GM23338 (cell line): ENCODE results near the gene RRP1. TPM values are rescaled to one million over a fixed set of nuclear protein-coding genes. Genes with fewer than 3 reads are reported as not detected.

Source experiments
- ATAC-seq: fragments of 200-7000 bp; cut with Tn5 transposase; 3 replicates; pipeline ENCODE4 v1.9.1; 2020
- DNase-seq: peaks from one replicate; pipeline ENCODE4 v3.0.0-alpha.2; 2015; ENCODE audit warnings: low spot score
- H2AFZ ChIP-seq: fragments of 200-600 bp; sonication (generic); 2 replicates; pipeline ENCODE4 v1.8.0; 2016; ENCODE audit warnings: antibody characterized with exemption, mild to moderate bottlenecking, moderate library complexity
- H3F3A ChIP-seq: fragments of 200-600 bp; sonication (generic); replicated peaks from 2 replicates; pipeline ENCODE4 v1.8.0; 2017; ENCODE audit warnings: antibody characterized with exemption, mixed run types, low read depth
- H3K27ac ChIP-seq: fragments of 200-600 bp; sonication (generic); 2 replicates; pipeline ENCODE4 v1.6.1; 2016; ENCODE audit warnings: low read depth
- H3K27me3 ChIP-seq: fragments of 200-600 bp; sonication (generic); 2 replicates; pipeline ENCODE4 v1.8.0; 2016; ENCODE audit warnings: mild to moderate bottlenecking, mixed run types, moderate library complexity; ENCODE audit not compliant: insufficient read depth
- H3K36me3 ChIP-seq: fragments of 200-600 bp; sonication (generic); 2 replicates; pipeline ENCODE4 v1.8.0; 2016; ENCODE audit warnings: mild to moderate bottlenecking; ENCODE audit not compliant: insufficient read depth
- H3K4me1 ChIP-seq: fragments of 200-600 bp; sonication (generic); 2 replicates; pipeline ENCODE4 v1.8.0; 2016; ENCODE audit warnings: mild to moderate bottlenecking, moderate library complexity; ENCODE audit not compliant: insufficient read depth
- H3K4me2 ChIP-seq: fragments of 200-600 bp; sonication (generic); 2 replicates; pipeline ENCODE4 v1.7.1; 2017; ENCODE audit warnings: mixed run types
- H3K4me3 ChIP-seq: fragments of 200-600 bp; sonication (generic); 2 replicates; pipeline ENCODE4 v1.6.1; 2016; ENCODE audit warnings: mixed run types
- H3K79me2 ChIP-seq: fragments of 200-600 bp; sonication (generic); replicated peaks from 2 replicates; pipeline ENCODE4 v1.8.0; 2017; ENCODE audit warnings: mild to moderate bottlenecking; ENCODE audit not compliant: insufficient read depth
- H3K9me2 ChIP-seq: fragments of 200-600 bp; sonication (generic); 2 replicates; pipeline ENCODE4 v1.8.0; 2017; ENCODE audit not compliant: insufficient read depth
- H4K20me1 ChIP-seq: fragments of 200-600 bp; sonication (generic); replicated peaks from 2 replicates; pipeline ENCODE4 v1.8.0; 2017; ENCODE audit warnings: mild to moderate bottlenecking; ENCODE audit not compliant: insufficient read depth
- H3K27ac Mint-ChIP-seq: 2 replicates; pipeline ENCODE4 v1.8.0; 2020; ENCODE audit warnings: inconsistent platforms, mild to moderate bottlenecking, moderate library complexity, mixed read lengths
- H3K27me3 Mint-ChIP-seq: 3 replicates; pipeline ENCODE4 v1.8.0; 2022; ENCODE audit warnings: low read depth, mild to moderate bottlenecking, moderate library complexity, mixed read lengths, inconsistent platforms; ENCODE audit not compliant: insufficient read depth, poor library complexity
- H3K36me3 Mint-ChIP-seq: 3 replicates; pipeline ENCODE4 v1.8.0; 2021; ENCODE audit warnings: low read depth, mild to moderate bottlenecking, inconsistent platforms, moderate library complexity, mixed read lengths
- H3K4me1 Mint-ChIP-seq: 3 replicates; pipeline ENCODE4 v1.8.0; 2020; ENCODE audit warnings: mild to moderate bottlenecking, inconsistent platforms, mixed read lengths
- H3K4me3 Mint-ChIP-seq: 3 replicates; pipeline ENCODE4 v1.8.0; 2021; ENCODE audit warnings: moderate library complexity, mild to moderate bottlenecking, inconsistent platforms, mixed read lengths
- H3K9me3 Mint-ChIP-seq: 3 replicates; pipeline ENCODE4 v1.8.0; 2020; ENCODE audit warnings: moderate library complexity, mild to moderate bottlenecking, inconsistent platforms, mixed read lengths
- CREB1 ChIP-seq: fragments of 250-450 bp; sonication (Bioruptor Pico); IDR thresholded peaks from 2 replicates; pipeline ENCODE4 v1.5.0; 2020; ENCODE audit warnings: low read depth, mild to moderate bottlenecking, moderate library complexity
- CTCF ChIP-seq, 2 experiments: fragments of 200-600 bp in 1 of 2; sonication (generic) in 1 of 2; conservative IDR thresholded peaks; 2 replicates each; pipeline versions ENCODE4 v1.5.1 to v1.6.1; 2016 to 2017; ENCODE audit warnings: antibody characterized with exemption in 2 of 2, low read depth in 2 of 2, mild to moderate bottlenecking in 2 of 2, moderate library complexity in 1 of 2
- ETS1 ChIP-seq: IDR thresholded peaks from 2 replicates; pipeline ENCODE4 v1.6.1; 2016; ENCODE audit warnings: antibody characterized with exemption
- EZH2phosphoT487 ChIP-seq: fragments of 200-600 bp; sonication (generic); IDR thresholded peaks from one replicate; pipeline ENCODE4 v1.8.1; 2018; ENCODE audit warnings: antibody characterized with exemption; ENCODE audit not compliant: unreplicated experiment
- JUNB ChIP-seq: IDR thresholded peaks from one replicate; pipeline ENCODE4 v1.6.1; 2016; ENCODE audit warnings: antibody characterized with exemption; ENCODE audit not compliant: unreplicated experiment
- POLR2AphosphoS5 ChIP-seq: IDR thresholded peaks from 2 replicates; pipeline ENCODE4 v1.6.1; 2016; ENCODE audit warnings: antibody characterized with exemption, low read depth
- STAT1 ChIP-seq: IDR thresholded peaks from one replicate; pipeline ENCODE4 v1.6.1; 2016; ENCODE audit warnings: antibody characterized with exemption; ENCODE audit not compliant: unreplicated experiment
- ZNF114 ChIP-seq: fragments of 250-450 bp; sonication (Bioruptor Pico); IDR thresholded peaks from 2 replicates; pipeline ENCODE4 v1.5.0; 2020; ENCODE audit warnings: mild to moderate bottlenecking, moderate library complexity
- ZNF331 ChIP-seq: fragments of 250-450 bp; sonication (Bioruptor Pico); IDR thresholded peaks from 2 replicates; pipeline ENCODE4 v1.5.0; 2020; ENCODE audit warnings: low read depth, mild to moderate bottlenecking, moderate library complexity
- polyA plus RNA-seq: library from polyadenylated mRNA; unstranded; fragments of >200 nt; fragmentation: Nextera tagmentation; extraction: Ambion mirVana; gene quantifications from 2 replicates; pipeline ENCODE4 v1.2.1, GENCODE V29; 2016
- total RNA-seq: library from RNA; depleted of rRNA; stranded (reverse); fragments of >200 nt; shearing (Covaris generic); gene quantifications from 2 replicates; pipeline ENCODE4 v1.2.3, GENCODE V29; 2014

The RRP1 gene
- total and polyA plus RNA-seq, 2 experiments from 2014 or later: 36.5 to 63.5 TPM

- peaks cover 6% of the 10 kb centered on the region; the same call in 2 of the 3 replicates for H3K4me1 Mint-ChIP-seq
- H3K4me1 ChIP-seq: 0 out of 2 replicates have a peak, but pooled peaks cover 5% of the 10 kb centered on the region
- no peaks in the 10 kb centered on the region for H4K20me1 ChIP-seq
- DNase-seq: no peak
- H3K79me2 ChIP-seq: no peaks in the 10 kb centered on the region
- H3K27me3 Mint-ChIP-seq: peaks cover 4% of the 10 kb centered on the region
- peaks cover 5% of the 10 kb centered on the region; the same call in 2 of the 3 replicates for H3K36me3 Mint-ChIP-seq
- H3K27ac ChIP-seq: no peak overlapping the region
- H2AFZ ChIP-seq: peak overlapping the region; percentile 93
- peak; percentile 61 for ATAC-seq
- H3K4me3 Mint-ChIP-seq: no peak overlapping the region
- no peaks in the 10 kb centered on the region for H3K27me3 ChIP-seq
- TF ChIP-seq JUNB (no peak), STAT1 (no peak), ETS1 (no peak), CREB1 (CRISPR knock-in tag) (no peak), ZNF331 (no peak), POLR2AphosphoS5 (no peak), CTCF (conservative IDR thresholded peaks at IDR 0.05; ENCODE audit: low read depth in 2 of 2) (no peak)
- no peak overlapping the region for H3K4me3 ChIP-seq
- no peak overlapping the region for H3K4me2 ChIP-seq
- H3F3A ChIP-seq: no peaks in the 10 kb centered on the region
- H3K9me2 ChIP-seq: no peaks in the 10 kb centered on the region
- no peak overlapping the region for H3K27ac Mint-ChIP-seq
- H3K36me3 ChIP-seq: no peaks in the 10 kb centered on the region
- peaks cover 3% of the 10 kb centered on the region; the same call in 2 of the 3 replicates for H3K9me3 Mint-ChIP-seq
These were observed 37.2 kb downstream of the RRP1 start for GRCh38 chr21:43826623-43826974.

GRCh38 chr21:43827015-43827611 is 37.7 kb downstream of the RRP1 start:
- peak overlapping the region; percentile 93 for H2AFZ ChIP-seq
- DNase-seq: no peak
- no peak overlapping the region for H3K27ac ChIP-seq
- H3K27me3 Mint-ChIP-seq: peaks cover 2% of the 10 kb centered on the region
- H3K9me3 Mint-ChIP-seq: no peaks in the 10 kb centered on the region
- no peaks in the 10 kb centered on the region for H3K36me3 ChIP-seq
- peaks cover 6% of the 10 kb centered on the region; the same call in 2 of the 3 replicates for H3K4me1 Mint-ChIP-seq
- no peaks in the 10 kb centered on the region for H4K20me1 ChIP-seq
- ATAC-seq: no peak; the same call in 1 of the 3 replicates
- H3K9me2 ChIP-seq: no peaks in the 10 kb centered on the region
- no peak overlapping the region for H3K27ac Mint-ChIP-seq
- no peaks in the 10 kb centered on the region for H3F3A ChIP-seq
- H3K36me3 Mint-ChIP-seq: peaks cover 3% of the 10 kb centered on the region; the same call in 2 of the 3 replicates
- H3K4me1 ChIP-seq: 0 out of 2 replicates have a peak, but pooled peaks cover 5% of the 10 kb centered on the region
- no peaks in the 10 kb centered on the region for H3K79me2 ChIP-seq
- H3K4me3 Mint-ChIP-seq: no peak overlapping the region
- no peaks in the 10 kb centered on the region for H3K27me3 ChIP-seq
- H3K4me3 ChIP-seq: no peak overlapping the region
- no peak for TF ChIP-seq JUNB
- no peak for TF ChIP-seq ZNF114 (CRISPR knock-in tag)
- TF ChIP-seq CREB1 (CRISPR knock-in tag): no peak
- TF ChIP-seq ZNF331: no peak
- TF ChIP-seq EZH2phosphoT487: no peak
- H3K4me2 ChIP-seq: no peak overlapping the region
